Ovary (tissue), 3 donors: ENCODE results near the gene SLC39A7.

Experiments used
- POLR2A ChIP-seq: fragments of 450-650 bp; IDR thresholded peaks from one replicate; pipeline ENCODE4 v1.6.1; 2017; ENCODE audit warnings: antibody characterized with exemption, mild to moderate bottlenecking, moderate library complexity
- TF ChIP-seq, protein P1 (sequence below), 3 donors: fragments of 450-650 bp in 2 of 3; fragments of 200-600 bp in 1 of 3; IDR thresholded peaks; one replicate each; pipeline versions ENCODE4 v1.5.1 to v1.8.0; 2016 to 2022; ENCODE audit warnings: antibody characterized with exemption in 3 of 3, mild to moderate bottlenecking in 1 of 3
- donor health status: DM: no; HTN: no; CAD: no.

DNA sequence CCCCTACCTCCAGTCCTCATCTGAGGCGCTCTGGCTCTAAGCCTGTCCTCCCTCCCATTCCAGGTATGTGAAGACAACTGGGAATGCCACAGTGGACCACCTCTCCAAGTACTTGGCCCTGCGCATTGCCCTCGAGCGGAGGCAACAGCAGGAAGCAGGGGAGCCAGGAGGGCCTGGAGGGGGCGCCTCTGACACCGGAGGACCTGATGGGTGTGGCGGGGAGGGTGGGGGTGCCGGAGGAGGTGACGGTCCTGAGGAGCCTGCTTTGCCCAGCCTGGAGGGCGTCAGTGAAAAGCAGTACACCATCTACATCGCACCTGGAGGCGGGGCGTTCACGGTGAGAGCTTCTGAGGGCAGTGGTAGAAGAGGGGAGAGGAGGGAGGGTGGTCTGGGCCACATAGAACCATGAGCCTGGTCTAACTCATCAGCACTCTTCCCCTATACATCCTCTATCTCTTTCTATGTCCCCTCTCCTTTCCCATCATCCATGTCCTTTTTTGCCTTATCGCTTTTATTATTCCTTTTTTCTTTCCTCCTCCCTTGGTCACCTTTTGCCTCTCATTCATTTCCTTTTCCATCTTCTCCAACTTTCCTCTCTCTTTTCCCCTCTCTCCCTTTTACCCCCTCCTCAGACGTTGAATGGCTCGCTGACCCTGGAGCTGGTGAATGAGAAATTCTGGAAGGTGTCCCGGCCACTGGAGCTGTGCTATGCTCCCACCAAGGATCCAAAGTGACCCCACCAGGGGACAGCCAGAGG is 11.2 kb downstream of the SLC39A7 start:
- TF ChIP-seq, protein P1, sequence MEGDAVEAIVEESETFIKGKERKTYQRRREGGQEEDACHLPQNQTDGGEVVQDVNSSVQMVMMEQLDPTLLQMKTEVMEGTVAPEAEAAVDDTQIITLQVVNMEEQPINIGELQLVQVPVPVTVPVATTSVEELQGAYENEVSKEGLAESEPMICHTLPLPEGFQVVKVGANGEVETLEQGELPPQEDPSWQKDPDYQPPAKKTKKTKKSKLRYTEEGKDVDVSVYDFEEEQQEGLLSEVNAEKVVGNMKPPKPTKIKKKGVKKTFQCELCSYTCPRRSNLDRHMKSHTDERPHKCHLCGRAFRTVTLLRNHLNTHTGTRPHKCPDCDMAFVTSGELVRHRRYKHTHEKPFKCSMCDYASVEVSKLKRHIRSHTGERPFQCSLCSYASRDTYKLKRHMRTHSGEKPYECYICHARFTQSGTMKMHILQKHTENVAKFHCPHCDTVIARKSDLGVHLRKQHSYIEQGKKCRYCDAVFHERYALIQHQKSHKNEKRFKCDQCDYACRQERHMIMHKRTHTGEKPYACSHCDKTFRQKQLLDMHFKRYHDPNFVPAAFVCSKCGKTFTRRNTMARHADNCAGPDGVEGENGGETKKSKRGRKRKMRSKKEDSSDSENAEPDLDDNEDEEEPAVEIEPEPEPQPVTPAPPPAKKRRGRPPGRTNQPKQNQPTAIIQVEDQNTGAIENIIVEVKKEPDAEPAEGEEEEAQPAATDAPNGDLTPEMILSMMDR (IDR thresholded peaks at IDR 0.05): no peak
- no peak for TF ChIP-seq POLR2A
